ENCODE measurements around the gene TLR8.
"Not testable (repeated sequence)": the region's sequence is repeated elsewhere in the genome, so short reads cannot be mapped to it uniquely, and the experiment has no call there.

TLR8 gene

GRCh38 chrX:12946838-12947544, 40.6 kb downstream of the TLR8 start:
- peak; percentile 80 for DNase-seq (ENCODE audit: low spot score)

GRCh38 chrX:12947545-12948235, 41.3 kb downstream of the TLR8 start:
- no peak for DNase-seq (ENCODE audit: low spot score)

GRCh38 chrX:12948495-12948894, 42.1 kb downstream of the TLR8 start:
- DNase-seq (ENCODE audit: low spot score): no peak

- peak; percentile 43 for DNase-seq (ENCODE audit: low spot score)
Observed at GRCh38 chrX:12949205-12949926, 42.9 kb downstream of the TLR8 start.

- DNase-seq (ENCODE audit: low spot score): peak; percentile 92
Observed at GRCh38 chrX:12949927-12950656, 43.7 kb downstream of the TLR8 start.

- peak; percentile 89 for DNase-seq (ENCODE audit: low spot score)
Observed at GRCh38 chrX:12950851-12951594, 44.6 kb downstream of the TLR8 start.

- DNase-seq (ENCODE audit: low spot score): peak; percentile 63
Observed at GRCh38 chrX:12951595-12951975, 45.2 kb downstream of the TLR8 start.

- no peak for DNase-seq (ENCODE audit: low spot score)
Observed at GRCh38 chrX:12953420-12953819, 47.0 kb downstream of the TLR8 start.

GRCh38 chrX:12954376-12954775, 48.0 kb downstream of the TLR8 start:
- DNase-seq (ENCODE audit: low spot score): no peak

- DNase-seq (ENCODE audit: low spot score): peak; percentile 40
Observed at GRCh38 chrX:12954981-12955380, 48.6 kb downstream of the TLR8 start.

GRCh38 chrX:12955882-12956703, 49.7 kb downstream of the TLR8 start:
- peak; percentile 90 for DNase-seq (ENCODE audit: low spot score)

- peak; percentile 91 for DNase-seq (ENCODE audit: low spot score)
Observed at GRCh38 chrX:12956704-12957534, 50.5 kb downstream of the TLR8 start.

- DNase-seq (ENCODE audit: low spot score): peak; percentile 20
Observed at GRCh38 chrX:12958059-12958458, 51.6 kb downstream of the TLR8 start.

GRCh38 chrX:12958461-12958860, 52.0 kb downstream of the TLR8 start:
- no peak for DNase-seq (ENCODE audit: low spot score)

- no peak for DNase-seq (ENCODE audit: low spot score)
Observed at GRCh38 chrX:12961196-12961718, 54.8 kb downstream of the TLR8 start.

GRCh38 chrX:12962041-12962504, 55.7 kb downstream of the TLR8 start:
- no peak for DNase-seq (ENCODE audit: low spot score)

- not testable (repeated sequence) for DNase-seq (ENCODE audit: low spot score)
Observed at GRCh38 chrX:12963210-12963850, 56.9 kb downstream of the TLR8 start.

- DNase-seq (ENCODE audit: low spot score): no peak
Observed at GRCh38 chrX:12965131-12965940, 58.9 kb downstream of the TLR8 start.

Measured in NAMALWA (cell line).